Measurements from ENCODE around the gene GMDS.

The GMDS gene

DNA sequence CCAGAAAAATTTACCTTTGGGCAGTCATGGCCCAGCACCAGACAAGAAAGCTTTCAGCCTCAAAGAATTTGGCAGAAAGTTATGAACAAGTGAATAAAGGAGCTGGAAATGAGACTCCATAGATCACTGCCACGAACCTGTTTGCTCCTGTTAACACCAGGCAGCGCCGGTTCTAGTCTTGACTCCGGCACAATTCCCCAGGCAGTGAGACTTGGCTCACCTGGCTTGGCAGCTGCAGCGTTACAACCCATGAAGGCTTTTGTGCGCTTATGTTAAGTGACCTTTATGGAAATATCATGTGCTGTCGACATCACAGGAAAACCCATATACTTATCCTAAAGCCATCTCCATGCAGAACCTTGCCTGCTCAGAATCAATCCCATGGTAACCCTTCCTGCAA is 657.9 kb downstream of the GMDS start:
- H3K27ac ChIP-seq (ENCODE audit: low read depth, low read length) = no peak overlapping the region
- no peak overlapping the region for H3K9ac ChIP-seq (ENCODE audit: low read length)
- H3K9me3 ChIP-seq (ENCODE audit: insufficient read depth, low read depth, low read length) = peaks cover 5% of the 10 kb centered on the region
- H3K4me1 ChIP-seq (ENCODE audit: control insufficient read depth in 1 of 2, insufficient read depth in 2 of 2, low read length in 2 of 2) = no peaks in the 10 kb centered on the region
- no peaks in the 10 kb centered on the region for H3K36me3 ChIP-seq (ENCODE audit: control insufficient read depth in 1 of 2, insufficient read depth in 2 of 2, low read length in 2 of 2)
- no peak overlapping the region for H3K4me2 ChIP-seq (ENCODE audit: low read length)
- no peak overlapping the region for H3K4me3 ChIP-seq (ENCODE audit: low read depth, low read length)
- H3K14ac ChIP-seq (ENCODE audit: low read length) = no peak overlapping the region
- no peak overlapping the region for H3K4ac ChIP-seq (ENCODE audit: low read depth, low read length)
- no CpG with 5 or more reads among the region's 7 CpGs for WGBS (ENCODE audit: extremely low coverage, insufficient coverage, insufficient read length)
- H4K91ac ChIP-seq (ENCODE audit: low read depth, low read length) = no peak overlapping the region
- no peak overlapping the region for H3K18ac ChIP-seq (ENCODE audit: low read length)
- H4K12ac ChIP-seq (ENCODE audit: low read depth, low read length) = no peak overlapping the region
- no peak overlapping the region for H2BK120ac ChIP-seq (ENCODE audit: insufficient read depth, low read length, poor library complexity)
- no peak overlapping the region for H4K8ac ChIP-seq (ENCODE audit: low read depth, low read length)
- no peak overlapping the region for H2AFZ ChIP-seq (ENCODE audit: insufficient read depth, low read length, poor library complexity)
- no peaks in the 10 kb centered on the region for H3K79me1 ChIP-seq (ENCODE audit: low read length)
- no peak for DNase-seq
- no peak overlapping the region for H2AK5ac ChIP-seq (ENCODE audit: low read length)
- no peak overlapping the region for H2BK12ac ChIP-seq (ENCODE audit: low read length)
- no peaks in the 10 kb centered on the region for H3K79me2 ChIP-seq (ENCODE audit: control insufficient read depth, insufficient read depth, low read length, poor library complexity)
- H3K23ac ChIP-seq (ENCODE audit: low read length) = no peak overlapping the region
- no peaks in the 10 kb centered on the region for H3K27me3 ChIP-seq (ENCODE audit: insufficient read depth, low read length)
- H2BK5ac ChIP-seq (ENCODE audit: low read depth, low read length, poor library complexity) = no peak overlapping the region

DNA sequence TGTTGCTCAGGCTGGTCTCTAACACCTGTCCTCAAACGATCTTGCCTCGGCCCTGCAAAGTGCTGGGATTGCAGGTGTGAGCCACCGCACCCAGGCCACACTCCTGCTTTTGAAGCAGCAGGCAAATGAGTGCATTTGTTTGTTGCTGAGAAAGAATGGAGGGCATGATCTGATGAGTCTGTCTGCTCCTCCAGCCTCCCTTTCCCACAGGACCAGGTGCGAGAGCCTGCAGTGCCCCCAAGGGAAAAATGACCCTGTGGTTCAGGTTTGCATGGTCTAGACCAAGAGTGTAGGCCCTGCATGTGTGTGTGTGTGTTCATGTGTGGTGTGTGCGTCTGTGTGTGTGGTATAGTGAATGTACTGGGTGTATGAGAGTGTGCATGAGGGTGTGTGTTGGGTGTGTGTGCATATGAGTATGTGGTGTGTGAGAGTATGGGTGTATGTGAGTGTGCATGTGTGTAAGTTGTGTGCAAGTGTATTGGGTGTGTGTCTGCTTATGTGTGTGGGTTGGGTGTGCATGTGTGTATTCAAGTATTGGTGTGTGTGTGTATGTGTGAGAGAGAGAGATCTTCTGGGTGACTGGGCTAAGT is 658.4 kb downstream of the GMDS start:
- H3K79me2 ChIP-seq (ENCODE audit: control insufficient read depth, insufficient read depth, low read length, poor library complexity) = no peaks in the 10 kb centered on the region
- H2BK5ac ChIP-seq (ENCODE audit: low read depth, low read length, poor library complexity) = no peak overlapping the region
- H3K4me3 ChIP-seq (ENCODE audit: low read depth, low read length) = no peak overlapping the region
- no peak overlapping the region for H2BK12ac ChIP-seq (ENCODE audit: low read length)
- no CpG with 5 or more reads among the region's 5 CpGs for WGBS (ENCODE audit: extremely low coverage, insufficient coverage, insufficient read length)
- no peaks in the 10 kb centered on the region for H3K4me1 ChIP-seq (ENCODE audit: control insufficient read depth in 1 of 2, insufficient read depth in 2 of 2, low read length in 2 of 2)
- no peak for DNase-seq
- no peak overlapping the region for H3K14ac ChIP-seq (ENCODE audit: low read length)
- H2AK5ac ChIP-seq (ENCODE audit: low read length) = no peak overlapping the region
- H4K91ac ChIP-seq (ENCODE audit: low read depth, low read length) = no peak overlapping the region
- H3K18ac ChIP-seq (ENCODE audit: low read length) = no peak overlapping the region
- H3K9me3 ChIP-seq (ENCODE audit: insufficient read depth, low read depth, low read length) = peaks cover 5% of the 10 kb centered on the region
- H3K79me1 ChIP-seq (ENCODE audit: low read length) = no peaks in the 10 kb centered on the region
- no peak overlapping the region for H3K9ac ChIP-seq (ENCODE audit: low read length)
- H3K27me3 ChIP-seq (ENCODE audit: insufficient read depth, low read length) = no peaks in the 10 kb centered on the region
- no peak overlapping the region for H2BK120ac ChIP-seq (ENCODE audit: insufficient read depth, low read length, poor library complexity)
- H4K8ac ChIP-seq (ENCODE audit: low read depth, low read length) = no peak overlapping the region
- H3K36me3 ChIP-seq (ENCODE audit: control insufficient read depth in 1 of 2, insufficient read depth in 2 of 2, low read length in 2 of 2) = no peaks in the 10 kb centered on the region
- H3K4ac ChIP-seq (ENCODE audit: low read depth, low read length) = no peak overlapping the region
- no peak overlapping the region for H4K12ac ChIP-seq (ENCODE audit: low read depth, low read length)
- no peak overlapping the region for H2AFZ ChIP-seq (ENCODE audit: insufficient read depth, low read length, poor library complexity)
- H3K23ac ChIP-seq (ENCODE audit: low read length) = no peak overlapping the region
- H3K27ac ChIP-seq (ENCODE audit: low read depth, low read length) = no peak overlapping the region
- H3K4me2 ChIP-seq (ENCODE audit: low read length) = no peak overlapping the region

DNA sequence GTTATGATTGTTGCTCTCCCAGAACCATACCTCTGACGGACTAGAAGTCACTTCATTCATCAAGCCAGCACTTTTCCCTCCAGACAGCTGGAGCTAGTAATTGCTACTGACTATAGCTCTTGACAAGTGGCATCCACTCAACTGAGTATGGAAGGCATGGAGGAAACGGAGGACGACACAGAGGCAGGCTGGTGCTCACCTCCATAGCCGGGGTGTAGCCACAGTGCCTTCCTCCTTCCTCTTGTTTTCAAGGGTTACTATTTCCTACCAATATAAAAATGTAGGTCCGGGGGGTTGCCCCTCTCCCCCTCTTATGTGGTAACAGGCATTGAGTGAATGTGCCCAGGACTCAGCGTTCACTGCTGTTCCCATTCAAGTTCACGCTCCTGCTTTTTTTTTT is 659.1 kb downstream of the GMDS start:
- H4K8ac ChIP-seq (ENCODE audit: low read depth, low read length) = no peak overlapping the region
- no peaks in the 10 kb centered on the region for H3K79me1 ChIP-seq (ENCODE audit: low read length)
- WGBS (ENCODE audit: extremely low coverage, insufficient coverage, insufficient read length) = no CpG with 5 or more reads among the region's 7 CpGs
- peaks cover 5% of the 10 kb centered on the region for H3K9me3 ChIP-seq (ENCODE audit: insufficient read depth, low read depth, low read length)
- no peak overlapping the region for H2BK12ac ChIP-seq (ENCODE audit: low read length)
- H3K4me3 ChIP-seq (ENCODE audit: low read depth, low read length) = no peak overlapping the region
- H3K79me2 ChIP-seq (ENCODE audit: control insufficient read depth, insufficient read depth, low read length, poor library complexity) = no peaks in the 10 kb centered on the region
- no peak overlapping the region for H2AFZ ChIP-seq (ENCODE audit: insufficient read depth, low read length, poor library complexity)
- H3K27me3 ChIP-seq (ENCODE audit: insufficient read depth, low read length) = no peaks in the 10 kb centered on the region
- H4K91ac ChIP-seq (ENCODE audit: low read depth, low read length) = no peak overlapping the region
- no peak overlapping the region for H2AK5ac ChIP-seq (ENCODE audit: low read length)
- H3K4me2 ChIP-seq (ENCODE audit: low read length) = no peak overlapping the region
- H3K14ac ChIP-seq (ENCODE audit: low read length) = no peak overlapping the region
- no peak for DNase-seq
- no peaks in the 10 kb centered on the region for H3K4me1 ChIP-seq (ENCODE audit: control insufficient read depth in 1 of 2, insufficient read depth in 2 of 2, low read length in 2 of 2)
- H4K12ac ChIP-seq (ENCODE audit: low read depth, low read length) = no peak overlapping the region
- H3K23ac ChIP-seq (ENCODE audit: low read length) = no peak overlapping the region
- H2BK120ac ChIP-seq (ENCODE audit: insufficient read depth, low read length, poor library complexity) = no peak overlapping the region
- no peak overlapping the region for H3K27ac ChIP-seq (ENCODE audit: low read depth, low read length)
- no peak overlapping the region for H3K18ac ChIP-seq (ENCODE audit: low read length)
- no peaks in the 10 kb centered on the region for H3K36me3 ChIP-seq (ENCODE audit: control insufficient read depth in 1 of 2, insufficient read depth in 2 of 2, low read length in 2 of 2)
- no peak overlapping the region for H3K9ac ChIP-seq (ENCODE audit: low read length)
- H3K4ac ChIP-seq (ENCODE audit: low read depth, low read length) = no peak overlapping the region
- no peak overlapping the region for H2BK5ac ChIP-seq (ENCODE audit: low read depth, low read length, poor library complexity)

- H3K36me3 ChIP-seq (ENCODE audit: control insufficient read depth in 1 of 2, insufficient read depth in 2 of 2, low read length in 2 of 2) = no peaks in the 10 kb centered on the region
- no peaks in the 10 kb centered on the region for H3K79me2 ChIP-seq (ENCODE audit: control insufficient read depth, insufficient read depth, low read length, poor library complexity)
- DNase-seq = no peak
- H2BK120ac ChIP-seq (ENCODE audit: insufficient read depth, low read length, poor library complexity) = no peak overlapping the region
- no peak overlapping the region for H2BK12ac ChIP-seq (ENCODE audit: low read length)
- H3K18ac ChIP-seq (ENCODE audit: low read length) = no peak overlapping the region
- peaks cover 5% of the 10 kb centered on the region for H3K9me3 ChIP-seq (ENCODE audit: insufficient read depth, low read depth, low read length)
- H4K8ac ChIP-seq (ENCODE audit: low read depth, low read length) = no peak overlapping the region
- H4K91ac ChIP-seq (ENCODE audit: low read depth, low read length) = no peak overlapping the region
- no peak overlapping the region for H3K23ac ChIP-seq (ENCODE audit: low read length)
- no peak overlapping the region for H2AFZ ChIP-seq (ENCODE audit: insufficient read depth, low read length, poor library complexity)
- H3K4me1 ChIP-seq (ENCODE audit: control insufficient read depth in 1 of 2, insufficient read depth in 2 of 2, low read length in 2 of 2) = no peaks in the 10 kb centered on the region
- H2AK5ac ChIP-seq (ENCODE audit: low read length) = no peak overlapping the region
- no peak overlapping the region for H3K4ac ChIP-seq (ENCODE audit: low read depth, low read length)
- no peak overlapping the region for H4K12ac ChIP-seq (ENCODE audit: low read depth, low read length)
- no peak overlapping the region for H3K4me3 ChIP-seq (ENCODE audit: low read depth, low read length)
- no peaks in the 10 kb centered on the region for H3K79me1 ChIP-seq (ENCODE audit: low read length)
- H3K4me2 ChIP-seq (ENCODE audit: low read length) = no peak overlapping the region
- H3K9ac ChIP-seq (ENCODE audit: low read length) = no peak overlapping the region
- H3K14ac ChIP-seq (ENCODE audit: low read length) = no peak overlapping the region
- WGBS (ENCODE audit: extremely low coverage, insufficient coverage, insufficient read length) = no CpG with 5 or more reads among the region's 12 CpGs
- no peak overlapping the region for H2BK5ac ChIP-seq (ENCODE audit: low read depth, low read length, poor library complexity)
- no peak overlapping the region for H3K27ac ChIP-seq (ENCODE audit: low read depth, low read length)
- H3K27me3 ChIP-seq (ENCODE audit: insufficient read depth, low read length) = no peaks in the 10 kb centered on the region
Observed at GRCh38 chr6:1585669-1586049, 659.7 kb downstream of the GMDS start.
